Hippocampal formation (tissue), 2 donors: ENCODE results near the gene GGNBP2.
"Not testable (repeated sequence)": the region's sequence is repeated elsewhere in the genome, so short reads cannot be mapped to it uniquely, and the experiment has no call there.

Experiments
- DNase-seq, 2 donors: peaks; one replicate each; lab custom pipeline; 2025; lab: John Stamatoyannopoulos, UW

The GGNBP2 gene, protein sequence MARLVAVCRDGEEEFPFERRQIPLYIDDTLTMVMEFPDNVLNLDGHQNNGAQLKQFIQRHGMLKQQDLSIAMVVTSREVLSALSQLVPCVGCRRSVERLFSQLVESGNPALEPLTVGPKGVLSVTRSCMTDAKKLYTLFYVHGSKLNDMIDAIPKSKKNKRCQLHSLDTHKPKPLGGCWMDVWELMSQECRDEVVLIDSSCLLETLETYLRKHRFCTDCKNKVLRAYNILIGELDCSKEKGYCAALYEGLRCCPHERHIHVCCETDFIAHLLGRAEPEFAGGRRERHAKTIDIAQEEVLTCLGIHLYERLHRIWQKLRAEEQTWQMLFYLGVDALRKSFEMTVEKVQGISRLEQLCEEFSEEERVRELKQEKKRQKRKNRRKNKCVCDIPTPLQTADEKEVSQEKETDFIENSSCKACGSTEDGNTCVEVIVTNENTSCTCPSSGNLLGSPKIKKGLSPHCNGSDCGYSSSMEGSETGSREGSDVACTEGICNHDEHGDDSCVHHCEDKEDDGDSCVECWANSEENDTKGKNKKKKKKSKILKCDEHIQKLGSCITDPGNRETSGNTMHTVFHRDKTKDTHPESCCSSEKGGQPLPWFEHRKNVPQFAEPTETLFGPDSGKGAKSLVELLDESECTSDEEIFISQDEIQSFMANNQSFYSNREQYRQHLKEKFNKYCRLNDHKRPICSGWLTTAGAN

DNA sequence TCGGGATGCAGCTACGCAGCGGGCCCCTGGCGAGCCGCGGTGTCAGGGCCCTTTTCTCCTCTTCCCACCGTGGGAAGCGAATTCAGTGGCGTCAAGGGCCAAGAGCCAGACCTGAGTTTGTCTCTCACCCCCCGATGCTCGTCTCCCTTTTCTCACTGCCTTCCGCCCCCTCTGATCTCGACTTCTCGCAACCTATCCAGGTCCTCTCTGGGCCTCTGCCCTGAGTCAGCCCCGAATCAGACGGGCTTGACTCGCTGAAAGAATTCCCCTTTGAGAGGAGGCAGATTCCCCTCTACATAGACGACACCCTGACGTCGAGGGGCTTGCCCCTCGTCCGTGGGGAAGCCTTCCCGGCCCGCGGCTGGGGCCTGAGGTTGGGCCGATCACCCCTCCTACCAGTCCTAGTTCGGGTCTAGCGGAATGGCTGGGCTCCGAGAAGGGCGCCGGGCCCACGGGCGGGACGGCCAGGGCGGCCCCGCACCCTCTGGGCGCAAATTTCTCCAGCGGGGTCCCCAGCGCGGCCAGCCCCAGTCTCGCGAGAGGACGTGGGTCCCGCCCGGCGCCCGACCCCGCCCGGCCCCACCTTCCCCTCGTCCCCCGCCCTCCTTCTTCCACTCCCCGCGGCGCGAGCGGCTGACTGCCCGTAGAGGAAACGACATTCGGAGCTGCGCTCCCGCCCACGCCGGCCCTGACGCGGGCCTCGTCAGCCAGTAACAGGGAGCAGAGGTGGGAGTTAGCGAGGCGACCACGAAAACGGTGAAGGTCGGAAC lies at the start of gene GGNBP2:
Gene GGNBP2 (plus strand): TSS at position 613 of the 770 bp plus-strand sequence. CDS start 806 bp downstream, outside the sequence.
- DNase-seq, result peak; percentile 84

DNA sequence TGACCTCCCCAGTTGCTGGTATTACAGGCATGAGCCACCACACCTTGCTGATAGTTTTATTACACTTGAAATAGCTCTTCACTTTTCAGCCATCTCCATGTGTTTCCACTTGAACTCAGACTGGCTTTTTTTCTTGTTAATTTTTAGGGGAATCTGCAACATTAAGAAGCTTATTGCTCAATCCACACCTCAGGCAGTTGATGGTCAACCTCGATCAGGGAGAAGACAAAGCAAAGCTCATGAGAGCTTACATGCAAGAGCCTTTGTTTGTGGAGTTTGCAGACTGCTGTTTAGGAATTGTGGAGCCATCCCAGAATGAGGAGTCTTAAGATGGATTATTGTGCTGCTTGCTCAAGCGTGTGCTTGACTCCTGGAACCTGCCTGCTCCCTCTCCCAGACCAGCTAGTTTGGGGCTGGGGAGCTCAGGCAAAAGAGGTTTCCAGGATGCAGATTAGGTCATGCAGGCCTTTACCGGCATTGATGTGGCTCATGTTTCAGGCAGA lies 49.6 kb upstream of the GGNBP2 start:
- DNase-seq, result no peak

DNA sequence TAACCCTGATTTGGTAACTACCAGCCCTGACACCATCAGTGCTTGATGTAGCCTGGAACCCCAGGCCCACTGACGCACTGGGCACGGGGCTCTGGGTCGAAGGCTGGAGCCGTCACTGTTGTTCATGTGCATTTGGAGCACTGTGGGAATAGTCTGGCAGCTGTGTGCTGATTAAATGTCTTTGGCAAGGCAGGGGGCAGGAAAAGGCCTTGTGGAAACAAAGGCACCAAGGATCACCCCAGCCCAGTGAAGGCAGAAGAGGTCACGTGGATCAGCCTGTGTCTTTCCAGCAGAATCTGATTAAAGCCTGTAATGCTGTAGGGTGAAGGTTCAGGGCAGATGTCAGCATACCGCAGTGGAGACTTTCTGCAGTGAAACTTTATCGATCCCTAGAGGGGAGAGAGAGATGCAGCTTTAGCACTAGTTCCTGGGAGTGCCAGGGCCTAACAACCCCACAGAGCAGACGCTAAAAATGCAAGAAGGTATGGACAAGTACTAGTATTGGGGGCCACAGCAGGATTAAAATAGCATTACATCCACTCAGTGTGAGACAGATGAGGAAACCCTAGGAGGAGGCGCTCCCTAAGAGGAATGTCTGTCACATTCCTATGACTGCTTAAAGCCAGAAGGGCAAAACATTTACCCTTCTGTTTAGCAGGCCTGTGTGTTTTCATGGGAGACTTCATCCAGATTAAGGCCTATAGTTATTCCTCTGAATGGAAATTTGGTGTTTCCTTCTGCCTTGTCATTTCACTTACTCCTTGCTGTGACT lies 48.5 kb upstream of the GGNBP2 start:
- DNase-seq, result peak; percentile 10 to 25

DNA sequence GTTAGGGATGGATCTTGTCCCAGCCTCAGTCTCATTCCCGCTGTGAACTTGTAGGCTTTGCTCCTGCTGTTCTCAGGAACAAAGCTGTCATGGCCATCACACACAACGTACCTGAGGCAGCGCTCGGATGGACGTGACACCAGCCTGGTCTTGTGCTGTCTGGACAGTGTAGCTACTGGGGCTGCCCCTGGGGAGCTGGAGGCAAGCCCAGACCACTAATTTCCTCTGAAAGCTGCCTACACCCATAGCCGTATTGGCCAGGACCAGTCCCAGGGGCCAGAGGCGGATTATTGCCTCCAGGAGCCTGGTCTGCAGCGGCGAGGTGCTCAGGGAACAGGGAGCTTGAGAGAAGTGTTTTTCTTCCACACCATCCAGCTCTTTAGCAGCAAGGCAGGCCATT lies 46.6 kb upstream of the GGNBP2 start:
- DNase-seq, result no peak

DNA sequence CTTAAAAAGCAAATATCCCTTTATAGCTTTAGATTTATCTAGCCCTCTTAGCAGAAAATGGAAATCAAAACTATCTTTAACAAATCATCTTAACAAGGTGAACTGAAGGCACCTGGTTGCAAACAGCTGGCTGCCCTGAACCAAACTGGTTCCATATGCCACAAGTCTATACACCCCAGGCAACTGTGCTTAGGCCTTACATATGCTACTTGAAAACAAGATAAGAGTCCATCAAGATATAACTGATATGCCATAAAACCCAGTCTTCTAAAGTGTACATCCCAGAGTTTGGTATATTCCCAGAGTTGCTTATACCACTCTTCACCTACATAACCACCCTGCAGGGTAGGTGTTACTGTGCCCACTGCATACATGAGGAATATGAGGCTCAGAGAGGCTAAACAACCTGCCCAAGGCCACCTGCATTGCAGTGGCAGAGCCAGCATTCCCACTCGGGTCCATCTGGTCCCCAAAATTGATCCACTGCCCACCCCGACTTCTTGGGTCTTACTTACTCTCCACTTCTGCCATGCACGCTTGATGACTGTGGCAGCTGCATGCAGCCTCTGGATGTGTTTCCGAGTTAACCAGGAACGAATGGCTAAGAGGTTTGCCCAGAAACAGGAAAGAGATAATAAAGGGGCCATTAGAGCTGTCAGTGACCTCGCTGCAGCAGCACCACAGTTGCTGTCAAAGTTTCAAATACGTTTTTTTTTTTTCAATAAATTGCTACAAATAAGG lies 46.0 kb upstream of the GGNBP2 start:
- DNase-seq, result no peak

DNA sequence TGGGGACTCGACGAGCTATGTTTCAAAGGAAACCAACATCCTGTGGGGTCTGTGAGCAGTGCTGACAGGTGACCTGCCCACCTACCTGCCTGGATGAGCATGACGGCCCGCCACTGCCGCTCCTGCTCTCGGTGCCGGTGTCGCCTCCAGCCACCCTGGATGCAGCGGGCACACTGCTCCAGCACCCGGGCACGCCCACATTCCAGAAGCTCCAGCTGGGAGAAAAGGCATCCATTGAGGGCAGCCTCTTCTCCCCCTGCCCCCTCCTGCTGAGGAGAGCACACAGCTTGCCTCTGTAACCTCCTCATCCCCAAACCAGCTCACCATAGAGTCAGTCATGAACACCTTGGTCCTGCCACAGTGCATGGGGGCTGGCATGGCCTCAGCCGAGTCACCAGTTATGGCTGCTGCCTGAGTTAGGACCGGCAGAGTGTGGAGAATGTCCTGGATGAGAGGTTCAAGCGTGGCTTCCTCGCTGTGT lies 43.9 kb upstream of the GGNBP2 start:
- DNase-seq, result no peak

DNA sequence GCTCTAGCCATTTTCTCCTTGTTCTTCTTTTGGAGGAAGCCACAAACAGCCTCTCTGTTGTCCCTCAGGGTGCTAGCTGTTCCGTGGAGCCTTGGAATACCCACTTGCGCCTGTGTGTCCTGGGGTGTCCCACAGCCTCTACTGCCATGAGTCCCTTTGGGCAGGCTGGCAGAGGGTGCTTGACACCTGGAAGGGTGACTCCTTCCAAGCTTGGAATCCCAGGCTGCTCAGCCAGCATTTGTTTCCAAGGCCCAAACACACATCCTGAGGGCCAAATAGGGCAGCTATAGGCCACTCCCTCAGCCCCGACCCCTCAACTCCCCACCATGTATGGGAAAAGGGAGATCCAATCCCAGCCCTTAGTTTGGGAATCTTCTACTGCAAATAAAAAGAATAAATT lies 43.4 kb upstream of the GGNBP2 start:
- DNase-seq, result no peak

DNA sequence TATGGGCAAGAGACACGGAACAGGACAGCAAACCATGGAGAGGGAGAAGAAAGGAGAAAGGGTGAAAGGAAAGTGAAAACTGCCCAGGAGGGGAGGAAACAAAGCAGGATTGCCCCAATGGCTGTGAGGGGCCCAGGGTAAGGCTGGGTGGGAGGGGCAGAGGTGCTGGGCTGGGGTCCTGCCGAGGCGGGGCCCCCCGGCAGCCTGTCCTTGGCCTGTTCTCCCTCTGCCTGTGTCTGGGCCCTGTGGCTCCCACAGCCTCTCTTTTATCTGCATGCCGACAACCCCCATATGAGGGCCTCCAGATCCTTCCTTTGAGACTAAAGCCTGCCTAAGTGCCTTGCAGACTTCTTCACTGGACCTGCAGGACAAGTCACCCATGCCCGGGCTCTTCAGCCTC lies 42.8 kb upstream of the GGNBP2 start:
- no peak for DNase-seq

DNA sequence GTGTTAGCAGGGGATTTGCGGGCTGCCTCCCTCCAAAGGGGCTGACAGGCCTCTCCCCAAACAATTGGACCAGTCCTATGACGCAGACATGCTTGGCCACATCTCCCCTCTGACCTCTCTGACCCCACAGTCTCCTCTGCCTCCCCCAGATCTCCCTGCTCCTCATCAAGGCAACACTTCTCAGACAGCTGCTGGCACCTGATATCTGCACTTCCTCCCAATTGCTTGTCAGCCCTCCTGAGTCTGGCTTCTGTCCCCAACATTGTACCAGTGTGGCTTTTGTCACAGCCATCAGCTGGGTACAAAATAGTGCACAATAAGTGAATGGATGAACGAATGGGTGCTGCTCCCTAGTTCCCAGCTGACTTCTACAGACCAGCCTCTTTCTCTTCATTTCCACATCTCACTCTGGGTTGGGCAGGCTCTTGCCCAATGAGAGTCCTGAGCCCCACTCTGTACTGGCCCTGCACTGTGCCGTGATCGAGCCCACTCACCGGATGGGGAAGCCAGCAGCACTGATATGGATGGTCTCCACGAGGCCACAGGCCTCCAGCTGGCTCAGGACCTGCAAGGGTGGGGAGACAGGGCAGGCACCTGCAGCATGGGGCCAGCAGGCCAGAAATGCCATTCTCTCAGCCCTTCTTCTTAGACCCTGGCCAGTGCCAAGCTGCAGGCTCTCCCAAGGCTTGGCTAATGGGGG lies 41.1 kb upstream of the GGNBP2 start:
- DNase-seq, result no peak

DNA sequence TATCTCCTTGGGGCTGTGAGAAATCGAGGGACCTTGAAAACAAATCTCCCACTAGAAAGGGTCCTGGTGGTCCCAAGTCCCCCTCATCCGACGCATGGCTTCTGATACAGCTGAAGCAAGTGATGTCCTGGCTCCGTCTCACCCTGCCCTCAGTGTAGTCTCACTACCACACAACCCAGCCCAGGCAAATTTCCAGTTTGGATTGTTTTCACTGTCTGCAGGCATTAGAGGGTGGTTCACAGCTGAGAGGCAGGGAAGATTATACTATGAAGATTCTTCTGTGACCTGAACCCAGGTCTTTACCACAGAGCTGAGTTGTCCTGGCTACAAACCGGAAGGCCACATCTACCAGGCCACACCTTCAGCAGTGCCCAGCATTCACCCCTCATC lies 40.6 kb upstream of the GGNBP2 start:
- no peak for DNase-seq

DNA sequence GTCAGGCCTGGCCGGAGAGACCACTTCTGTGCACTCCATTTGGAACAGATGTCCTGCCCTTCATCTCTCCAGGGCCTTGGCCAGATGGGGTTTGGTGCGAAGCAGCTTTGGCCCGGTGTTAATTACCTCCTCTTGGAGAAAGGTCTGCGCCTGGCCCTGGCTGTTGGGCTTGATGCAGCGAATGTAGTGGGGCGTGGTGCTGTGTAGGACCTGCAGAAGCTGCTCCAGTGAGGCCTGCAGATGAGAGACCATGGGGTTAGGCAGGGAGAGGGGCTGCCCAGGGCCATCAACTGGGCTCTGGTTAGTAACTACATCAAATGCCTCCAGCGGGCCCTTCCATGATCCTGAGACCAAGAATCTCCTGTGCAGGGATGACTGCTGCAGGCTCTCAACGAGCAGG lies 39.5 kb upstream of the GGNBP2 start:
- no peak for DNase-seq

DNA sequence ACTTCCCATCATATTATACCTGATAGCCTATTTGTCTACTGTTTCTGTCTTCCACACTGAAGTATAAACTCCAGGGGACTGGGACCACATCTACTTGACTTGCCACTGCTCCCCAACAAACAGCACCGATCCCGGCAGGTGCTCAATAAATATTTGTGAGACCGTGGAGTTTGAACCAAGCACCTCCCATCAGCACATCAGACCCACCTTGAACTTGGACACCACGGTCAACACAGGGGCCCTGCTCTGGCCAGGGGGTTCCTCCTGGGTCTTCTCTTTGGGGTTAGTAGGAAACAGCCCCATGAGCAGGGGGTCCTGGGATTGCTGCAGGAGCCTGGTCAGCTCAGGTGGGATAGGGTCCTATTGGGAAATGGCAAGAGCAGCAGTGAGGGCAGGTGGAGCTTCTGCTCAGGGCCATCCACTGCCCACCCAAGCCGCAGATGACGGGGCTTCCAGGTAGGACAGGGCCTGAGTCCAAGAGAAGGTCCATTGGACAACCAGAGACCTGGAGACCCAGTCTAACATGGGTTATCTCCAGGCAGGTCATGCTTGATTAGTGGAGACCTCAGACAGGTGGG lies 38.4 kb upstream of the GGNBP2 start:
- no peak for DNase-seq

DNA sequence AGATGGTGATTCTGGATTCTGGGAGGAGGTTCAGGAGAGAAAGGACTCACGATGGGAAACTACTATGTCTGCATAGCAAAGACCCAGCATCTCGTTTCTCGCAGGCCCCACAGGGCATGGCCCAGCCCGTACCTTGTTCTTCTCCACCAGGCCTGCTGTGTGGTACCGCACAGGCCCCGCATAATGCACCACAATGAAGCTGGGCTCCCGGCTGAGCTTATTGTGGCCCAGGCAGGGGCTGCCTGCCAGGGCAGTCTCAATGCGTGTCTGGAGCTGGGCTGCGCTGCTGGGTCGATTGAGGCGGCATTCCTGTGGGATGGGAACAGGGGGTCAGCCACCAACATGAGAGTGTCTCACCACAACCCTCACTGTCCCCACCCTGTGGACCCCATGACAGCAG lies 37.9 kb upstream of the GGNBP2 start:
- no peak for DNase-seq

DNA sequence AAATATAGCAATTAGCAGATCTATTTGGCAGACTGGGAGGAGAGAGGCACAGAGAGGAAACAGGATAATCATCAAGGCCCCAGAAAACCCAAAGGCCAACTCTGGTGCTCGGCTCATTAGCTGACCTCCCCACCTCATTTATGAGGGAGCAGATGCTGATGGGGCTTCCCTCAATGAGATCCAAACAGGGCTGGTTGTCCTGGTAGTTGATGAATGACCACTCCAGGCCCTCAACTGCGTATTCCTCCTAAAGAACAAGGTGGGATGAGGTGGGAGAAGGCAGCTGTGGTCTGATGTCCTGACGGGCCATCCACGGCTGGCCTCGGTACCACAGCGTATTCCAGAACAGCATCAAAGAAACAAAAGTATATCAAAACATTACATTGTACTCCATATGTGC lies 37.5 kb upstream of the GGNBP2 start:
- no peak for DNase-seq

DNA sequence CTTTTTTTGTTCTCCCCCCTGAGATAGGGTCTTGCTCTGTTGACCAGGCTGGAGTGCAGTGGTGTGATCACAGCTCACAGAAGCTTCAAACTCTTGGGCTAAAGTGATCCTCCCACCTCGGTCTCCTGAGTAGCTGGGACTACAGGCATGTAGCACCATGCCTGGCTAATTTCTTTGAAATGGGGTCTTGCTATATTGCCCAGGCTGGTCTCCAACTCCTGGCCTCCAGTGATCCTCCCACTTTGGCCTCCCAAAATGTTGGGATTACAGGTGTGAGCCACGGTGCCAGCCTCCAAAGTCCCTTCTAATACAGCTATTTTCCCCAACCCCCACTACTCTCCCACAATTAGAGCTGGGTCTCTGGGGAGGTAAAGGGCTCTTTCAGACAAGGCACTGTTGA lies 36.3 kb upstream of the GGNBP2 start:
- DNase-seq, result not testable (repeated sequence)

DNA sequence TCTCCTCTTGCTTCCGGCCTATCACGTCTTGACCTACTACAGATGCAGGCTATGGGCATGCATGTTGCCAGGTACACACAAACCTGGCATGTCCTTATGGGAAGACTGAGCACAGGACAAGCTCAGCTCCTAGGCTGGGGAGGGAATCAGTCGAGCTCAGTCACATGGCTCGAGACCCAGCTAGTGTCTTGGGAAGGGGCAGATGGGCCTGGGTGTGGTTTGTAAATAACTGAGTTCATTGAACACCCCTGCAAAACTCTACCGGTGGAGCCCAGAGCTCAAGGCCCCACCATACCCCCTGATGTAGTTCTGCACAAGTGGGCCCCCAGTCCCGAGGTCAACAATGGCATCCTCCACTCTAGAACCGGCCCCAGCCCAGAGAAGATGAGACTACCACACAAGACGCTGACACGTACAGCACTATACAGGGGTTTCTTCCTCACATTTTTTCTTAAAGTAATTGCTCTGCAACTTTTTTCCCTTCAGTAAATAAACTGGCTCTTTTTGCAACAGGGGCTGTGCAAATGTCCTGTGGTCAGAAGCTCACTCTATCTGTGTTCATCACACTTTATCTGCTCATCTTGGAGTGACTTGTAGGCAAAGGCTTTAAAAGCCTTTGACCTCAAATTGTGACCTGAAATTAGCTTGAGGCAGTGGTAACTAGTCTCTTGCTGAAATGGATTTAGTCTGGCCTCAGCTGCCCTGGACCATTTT lies 35.3 kb upstream of the GGNBP2 start:
- no peak for DNase-seq

DNA sequence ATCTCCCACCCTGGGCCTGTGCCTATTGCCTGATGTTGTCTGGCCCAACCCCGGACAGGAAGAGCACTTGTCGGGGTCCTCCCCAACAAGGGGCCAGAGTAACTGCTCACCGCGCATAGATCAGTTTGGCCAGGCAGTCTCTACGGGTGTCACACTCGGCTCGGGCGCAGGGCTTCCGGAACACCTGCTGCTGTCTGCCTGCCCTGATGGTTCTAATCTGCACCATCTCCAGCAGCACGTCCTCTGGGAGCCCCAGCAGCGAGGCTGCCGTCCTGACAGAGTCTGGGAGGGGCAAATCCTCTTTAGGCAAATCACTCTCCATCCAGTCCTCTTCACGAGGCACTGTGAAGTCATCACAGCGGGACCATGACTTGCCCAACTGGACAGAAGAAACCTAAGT lies 34.1 kb upstream of the GGNBP2 start:
- DNase-seq, result no peak

DNA sequence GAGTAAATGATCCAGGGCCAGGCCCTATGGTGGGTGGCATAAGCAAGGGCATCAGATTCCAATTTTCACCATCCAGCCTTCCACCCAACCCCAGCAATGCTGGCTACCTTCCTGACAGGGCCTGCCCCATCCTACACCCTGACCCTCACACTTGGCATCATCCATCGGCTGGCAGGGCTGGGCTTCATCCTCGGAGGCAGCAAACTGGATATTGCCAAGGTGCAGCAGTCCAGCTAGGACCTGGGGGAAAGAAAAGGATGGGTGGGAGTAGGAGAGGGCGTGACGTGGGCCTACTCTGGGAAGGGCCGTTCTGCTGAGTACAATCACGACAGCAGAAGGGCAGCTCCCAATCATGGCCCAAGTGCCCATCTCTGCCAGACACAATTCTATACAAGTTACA lies 33.5 kb upstream of the GGNBP2 start:
- DNase-seq, result no peak

DNA sequence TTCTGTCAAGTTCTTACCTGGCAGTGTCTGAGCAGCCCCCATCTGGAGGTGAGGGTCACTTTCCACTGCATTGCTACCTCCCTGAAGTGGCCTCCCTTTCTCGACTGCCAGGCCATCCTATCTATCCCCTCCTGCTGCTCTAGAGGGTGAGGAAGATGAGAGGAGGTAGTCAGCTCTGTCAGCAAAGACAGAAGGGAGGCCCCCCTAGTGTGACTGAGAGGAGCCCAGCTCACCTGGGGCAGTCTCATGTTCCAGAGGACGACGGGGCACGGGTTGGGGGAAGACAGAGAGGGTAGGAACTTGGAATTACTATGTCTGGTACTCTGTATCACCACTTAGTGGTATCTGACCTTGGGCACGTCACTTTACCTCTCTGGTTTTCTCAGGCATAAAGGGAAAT lies 32.1 kb upstream of the GGNBP2 start:
- DNase-seq, result no peak
